ENCODE data around the gene FAM124B. TPM values are rescaled to one million over a fixed set of nuclear protein-coding genes. Genes with fewer than 3 reads are reported as not detected.

The FAM124B gene
- total and polyA plus RNA-seq, 7 donors, result 1.1 to 2.5 (median 1.6) TPM

- Histone ChIP-seq H3K4me3 (no peak overlapping the region), H3K36me3 (ENCODE audit: insufficient read depth in 1 of 2, low read depth in 1 of 2) (no peaks in the 10 kb centered on the region), H3K27me3 (ENCODE audit: insufficient read depth in 3 of 3, low read length in 2 of 3) (no peaks in the 10 kb centered on the region), H3K4me1 (no peaks in the 10 kb centered on the region), H3K27ac (no peak overlapping the region), H3K9me3 (no peaks in the 10 kb centered on the region)
- DNase-seq (no peak), ATAC-seq (no peak)
- no peak for TF ChIP-seq CTCF (IDR thresholded peaks at IDR 0.05)
- WGBS, 3 donors, result 93 to 100% (median 100%) methylated on average over 1 of the region's 1 CpG
- intact Hi-C loops (cut with DNase I), result no loop called here
These were observed 34.7 kb upstream of the FAM124B start for GRCh38 chr2:224436634-224437033.

- intact Hi-C loops (cut with DNase I), result no loop called here
- no peaks in the 10 kb centered on the region for H3K9me3 ChIP-seq
- ATAC-seq, result no peak
- H3K4me1 ChIP-seq, result no peaks in the 10 kb centered on the region
- 67 to 81% (median 71%) methylated on average over 4 of the region's 4 CpGs for WGBS, 3 donors
- no peaks in the 10 kb centered on the region for H3K36me3 ChIP-seq (ENCODE audit: insufficient read depth in 1 of 2, low read depth in 1 of 2)
- no peak for TF ChIP-seq CTCF (IDR thresholded peaks at IDR 0.05)
- no peaks in the 10 kb centered on the region for H3K27me3 ChIP-seq (ENCODE audit: insufficient read depth in 3 of 3, low read length in 2 of 3)
- H3K27ac ChIP-seq, result no peak overlapping the region
- no peak for DNase-seq
- no peak overlapping the region for H3K4me3 ChIP-seq
These were observed 32.7 kb upstream of the FAM124B start for GRCh38 chr2:224434618-224435017.

- Histone ChIP-seq H3K4me1 (no peaks in the 10 kb centered on the region), H3K27me3 (ENCODE audit: insufficient read depth in 3 of 3, low read length in 2 of 3) (no peaks in the 10 kb centered on the region), H3K27ac (no peak overlapping the region), H3K36me3 (ENCODE audit: insufficient read depth in 1 of 2, low read depth in 1 of 2) (no peaks in the 10 kb centered on the region), H3K4me3 (no peak overlapping the region), H3K9me3 (no peaks in the 10 kb centered on the region)
- DNase-seq (no peak), ATAC-seq (no peak)
- WGBS, 3 donors, result 63 to 79% (median 74%) methylated on average over 10 of the region's 10 CpGs
- intact Hi-C loops (cut with DNase I), result no loop called here
- TF ChIP-seq CTCF (IDR thresholded peaks at IDR 0.05), result no peak
These were observed 31.5 kb upstream of the FAM124B start for GRCh38 chr2:224433442-224433841.

- WGBS, 3 donors, result 75 to 85% (median 82%) methylated on average over 6 of the region's 6 CpGs
- intact Hi-C loops (cut with DNase I), result no loop called here
- Histone ChIP-seq H3K27me3 (ENCODE audit: insufficient read depth in 3 of 3, low read length in 2 of 3) (no peaks in the 10 kb centered on the region), H3K27ac (no peak overlapping the region), H3K4me3 (no peak overlapping the region), H3K9me3 (no peaks in the 10 kb centered on the region), H3K36me3 (ENCODE audit: insufficient read depth in 1 of 2, low read depth in 1 of 2) (no peaks in the 10 kb centered on the region), H3K4me1 (no peaks in the 10 kb centered on the region)
- no peak for TF ChIP-seq CTCF (IDR thresholded peaks at IDR 0.05)
- ATAC-seq, result no peak
- no peak for DNase-seq
These were observed 30.2 kb upstream of the FAM124B start for GRCh38 chr2:224432003-224432579.

- Histone ChIP-seq H3K36me3 (ENCODE audit: insufficient read depth in 1 of 2, low read depth in 1 of 2) (no peaks in the 10 kb centered on the region), H3K4me3 (no peak overlapping the region), H3K27ac (peak overlapping the region; percentile 46), H3K4me1 (no peaks in the 10 kb centered on the region), H3K27me3 (ENCODE audit: insufficient read depth in 3 of 3, low read length in 2 of 3) (no peaks in the 10 kb centered on the region), H3K9me3 (no peaks in the 10 kb centered on the region)
- 28 to 53% (median 28%) methylated on average over 2 of the region's 2 CpGs for WGBS, 3 donors
- DNase-seq (no peak), ATAC-seq (peak in 1 of 4 donors; percentile 8)
- intact Hi-C loops (cut with DNase I), result no loop called here
- TF ChIP-seq CTCF (IDR thresholded peaks at IDR 0.05), result no peak
These were observed 27.5 kb upstream of the FAM124B start for GRCh38 chr2:224429441-224429810.

Measured in psoas muscle (tissue), 8 donors.